ENCODE measurements around the gene URI1.
"Not testable (repeated sequence)": the region's sequence is repeated elsewhere in the genome, so short reads cannot be mapped to it uniquely, and the experiment has no call there.

The URI1 gene

GRCh38 chr19:29946645-29947044, 4.6 kb downstream of the URI1 start:
- Histone ChIP-seq H3K79me2 (ENCODE audit: insufficient read depth, low read length) (peaks cover 84% of the 10 kb centered on the region), H3K4me2 (ENCODE audit: insufficient read depth, low read length) (peak overlapping the region; percentile 31; the same call in 1 of the 2 replicates), H3K4me3 (ENCODE audit: low read depth in 1 of 2, low read length in 2 of 2) (no peak overlapping the region), H2AFZ (ENCODE audit: low read depth, low read length) (no peak overlapping the region), H3K27ac (ENCODE audit: low read length) (no peak overlapping the region), H3K36me3 (ENCODE audit: insufficient read depth, low read length) (peaks cover 14% of the 10 kb centered on the region), H3K9ac (ENCODE audit: low read depth, low read length) (no peak overlapping the region), H3K4me1 (ENCODE audit: insufficient read depth, low read length) (peaks cover 26% of the 10 kb centered on the region), H3K27me3 (ENCODE audit: insufficient read depth, low read length, poor library complexity) (no peaks in the 10 kb centered on the region), H3K9me3 (ENCODE audit: insufficient read depth, low read length, severe bottlenecking) (no peaks in the 10 kb centered on the region), H4K20me1 (ENCODE audit: insufficient read depth, low read length) (peaks cover 40% of the 10 kb centered on the region; the same call in 1 of the 2 replicates)
- no peak for ATAC-seq (ENCODE audit: insufficient read depth, low read depth)
- no peak for DNase-seq
- TF ChIP-seq, protein P1, sequence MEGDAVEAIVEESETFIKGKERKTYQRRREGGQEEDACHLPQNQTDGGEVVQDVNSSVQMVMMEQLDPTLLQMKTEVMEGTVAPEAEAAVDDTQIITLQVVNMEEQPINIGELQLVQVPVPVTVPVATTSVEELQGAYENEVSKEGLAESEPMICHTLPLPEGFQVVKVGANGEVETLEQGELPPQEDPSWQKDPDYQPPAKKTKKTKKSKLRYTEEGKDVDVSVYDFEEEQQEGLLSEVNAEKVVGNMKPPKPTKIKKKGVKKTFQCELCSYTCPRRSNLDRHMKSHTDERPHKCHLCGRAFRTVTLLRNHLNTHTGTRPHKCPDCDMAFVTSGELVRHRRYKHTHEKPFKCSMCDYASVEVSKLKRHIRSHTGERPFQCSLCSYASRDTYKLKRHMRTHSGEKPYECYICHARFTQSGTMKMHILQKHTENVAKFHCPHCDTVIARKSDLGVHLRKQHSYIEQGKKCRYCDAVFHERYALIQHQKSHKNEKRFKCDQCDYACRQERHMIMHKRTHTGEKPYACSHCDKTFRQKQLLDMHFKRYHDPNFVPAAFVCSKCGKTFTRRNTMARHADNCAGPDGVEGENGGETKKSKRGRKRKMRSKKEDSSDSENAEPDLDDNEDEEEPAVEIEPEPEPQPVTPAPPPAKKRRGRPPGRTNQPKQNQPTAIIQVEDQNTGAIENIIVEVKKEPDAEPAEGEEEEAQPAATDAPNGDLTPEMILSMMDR (IDR thresholded peaks at IDR 0.05; ENCODE audit: borderline replicate concordance, extremely low read depth, low read length, poor library complexity, severe bottlenecking) = no peak
- TF ChIP-seq EZH2 (IDR thresholded peaks at IDR 0.05; ENCODE audit: borderline replicate concordance, low read depth, low read length, severe bottlenecking) = no peak

- Histone ChIP-seq H2AFZ (ENCODE audit: low read depth, low read length) (no peak overlapping the region), H3K27ac (ENCODE audit: low read length) (no peak overlapping the region), H3K4me2 (ENCODE audit: insufficient read depth, low read length) (no peak overlapping the region), H3K27me3 (ENCODE audit: insufficient read depth, low read length, poor library complexity) (no peaks in the 10 kb centered on the region), H3K79me2 (ENCODE audit: insufficient read depth, low read length) (peaks cover 92% of the 10 kb centered on the region), H3K4me1 (ENCODE audit: insufficient read depth, low read length) (peaks cover 24% of the 10 kb centered on the region), H3K9ac (ENCODE audit: low read depth, low read length) (no peak overlapping the region), H3K4me3 (ENCODE audit: low read depth in 1 of 2, low read length in 2 of 2) (no peak overlapping the region), H4K20me1 (ENCODE audit: insufficient read depth, low read length) (peaks cover 45% of the 10 kb centered on the region; the same call in 1 of the 2 replicates), H3K9me3 (ENCODE audit: insufficient read depth, low read length, severe bottlenecking) (no peaks in the 10 kb centered on the region), H3K36me3 (ENCODE audit: insufficient read depth, low read length) (peaks cover 12% of the 10 kb centered on the region; the same call in 1 of the 2 replicates)
- ATAC-seq (ENCODE audit: insufficient read depth, low read depth) (no peak), DNase-seq (no peak)
- TF ChIP-seq, protein P1 (IDR thresholded peaks at IDR 0.05; ENCODE audit: borderline replicate concordance, extremely low read depth, low read length, poor library complexity, severe bottlenecking) = no peak
- TF ChIP-seq EZH2 (IDR thresholded peaks at IDR 0.05; ENCODE audit: borderline replicate concordance, low read depth, low read length, severe bottlenecking) = no peak
These were observed 5.8 kb downstream of the URI1 start for GRCh38 chr19:29947871-29948270.

DNA sequence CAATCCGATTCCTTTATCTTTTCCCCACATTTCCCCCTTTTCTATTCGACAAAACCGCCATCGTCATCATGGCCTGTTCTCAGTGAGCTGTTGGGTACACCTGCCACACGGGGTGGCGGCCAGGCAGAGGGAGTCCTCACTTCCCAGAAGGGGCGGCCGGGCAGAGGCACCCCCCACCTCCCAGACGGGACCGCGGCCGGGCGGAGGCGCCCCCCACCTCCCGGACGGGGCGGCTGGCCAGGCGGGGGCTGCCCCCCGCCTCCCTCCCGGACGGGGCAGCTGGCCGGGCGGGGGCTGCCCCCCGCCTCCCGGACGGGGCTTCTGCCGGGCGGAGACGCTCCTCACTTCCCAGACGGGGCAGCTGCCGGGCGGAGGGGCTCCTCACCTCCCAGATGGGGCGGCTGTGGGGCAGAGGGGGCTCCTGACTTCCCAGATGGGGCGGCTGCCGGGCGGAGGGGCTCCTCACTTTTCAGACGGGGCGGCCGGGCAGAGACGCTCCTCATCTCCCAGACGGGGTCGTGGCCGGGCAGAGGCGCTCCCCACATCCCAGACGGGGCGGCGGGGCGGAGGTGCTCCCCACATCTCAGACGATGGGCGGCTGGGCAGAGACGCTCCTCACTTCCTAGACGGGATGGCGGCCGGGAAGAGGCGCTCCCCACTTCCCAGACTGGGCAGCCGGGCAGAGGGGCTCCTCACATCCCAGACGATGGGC, 6.9 kb downstream of the URI1 start:
- H3K9ac ChIP-seq (ENCODE audit: low read depth, low read length); H2AFZ ChIP-seq (ENCODE audit: low read depth, low read length); H3K27ac ChIP-seq (ENCODE audit: low read length); H3K4me3 ChIP-seq (ENCODE audit: low read depth in 1 of 2, low read length in 2 of 2); H3K9me3 ChIP-seq (ENCODE audit: insufficient read depth, low read length, severe bottlenecking); DNase-seq; ATAC-seq (ENCODE audit: insufficient read depth, low read depth); H3K4me2 ChIP-seq (ENCODE audit: insufficient read depth, low read length); H3K27me3 ChIP-seq (ENCODE audit: insufficient read depth, low read length, poor library complexity): not testable (repeated sequence)
- Histone ChIP-seq H3K36me3 (ENCODE audit: insufficient read depth, low read length) (peaks cover 12% of the 10 kb centered on the region; the same call in 1 of the 2 replicates), H4K20me1 (ENCODE audit: insufficient read depth, low read length) (peaks cover 45% of the 10 kb centered on the region; the same call in 1 of the 2 replicates), H3K79me2 (ENCODE audit: insufficient read depth, low read length) (peaks cover 92% of the 10 kb centered on the region), H3K4me1 (ENCODE audit: insufficient read depth, low read length) (peaks cover 15% of the 10 kb centered on the region)

GRCh38 chr19:29952177-29952576, 10.1 kb downstream of the URI1 start:
- Histone ChIP-seq H3K79me2 (ENCODE audit: insufficient read depth, low read length) (peaks cover 92% of the 10 kb centered on the region), H3K9me3 (ENCODE audit: insufficient read depth, low read length, severe bottlenecking) (no peaks in the 10 kb centered on the region), H3K9ac (ENCODE audit: low read depth, low read length) (no peak overlapping the region), H3K4me1 (ENCODE audit: insufficient read depth, low read length) (no peaks in the 10 kb centered on the region; the same call in 1 of the 2 replicates), H2AFZ (ENCODE audit: low read depth, low read length) (no peak overlapping the region), H3K36me3 (ENCODE audit: insufficient read depth, low read length) (peaks cover 5% of the 10 kb centered on the region; the same call in 1 of the 2 replicates), H3K27ac (ENCODE audit: low read length) (no peak overlapping the region), H3K27me3 (ENCODE audit: insufficient read depth, low read length, poor library complexity) (no peaks in the 10 kb centered on the region), H3K4me2 (ENCODE audit: insufficient read depth, low read length) (no peak overlapping the region), H4K20me1 (ENCODE audit: insufficient read depth, low read length) (peaks cover 41% of the 10 kb centered on the region; the same call in 1 of the 2 replicates), H3K4me3 (ENCODE audit: low read depth in 1 of 2, low read length in 2 of 2) (no peak overlapping the region)
- TF ChIP-seq, protein P1 (IDR thresholded peaks at IDR 0.05; ENCODE audit: borderline replicate concordance, extremely low read depth, low read length, poor library complexity, severe bottlenecking) = no peak
- no peak for TF ChIP-seq EZH2 (IDR thresholded peaks at IDR 0.05; ENCODE audit: borderline replicate concordance, low read depth, low read length, severe bottlenecking)
- DNase-seq (no peak), ATAC-seq (ENCODE audit: insufficient read depth, low read depth) (no peak)
